ENCODE results near the gene ZNF280D. TPM values are rescaled to one million over a fixed set of nuclear protein-coding genes. Genes with fewer than 3 reads are reported as not detected.
"Not testable (repeated sequence)": the region's sequence is repeated elsewhere in the genome, so short reads cannot be mapped to it uniquely, and the experiment has no call there.

Gene ZNF280D
- total RNA-seq, 4 donors from 2014 or later: 44.9 to 73.9 (median 52.4) TPM

GRCh38 chr15:56715220-56715619, 18.1 kb downstream of the ZNF280D start:
- Histone ChIP-seq H3K4me1 (peaks cover 17 to 35% (median 28%) of the 10 kb centered on the region in 4 donors), H3K4me3 (no peak overlapping the region), H3K27me3 (no peaks in the 10 kb centered on the region), H3K36me3 (no peaks in the 10 kb centered on the region), H3K27ac (replicated peaks in 1 of 4) (no peak overlapping the region), H3K9me3 (no peaks in the 10 kb centered on the region)
- no peak for TF ChIP-seq POLR2A (IDR thresholded peaks at IDR 0.05; ENCODE audit: low read depth)
- no peak for TF ChIP-seq EP300 (IDR thresholded peaks at IDR 0.05)
- no peak for TF ChIP-seq CTCF (IDR thresholded peaks at IDR 0.05)
- TF ChIP-seq POLR2AphosphoS5 (IDR thresholded peaks at IDR 0.05): no peak
- intact Hi-C loops (cut with DNase I): loop anchor here (10.0 kb wide), 1 partner anchor 120 kb away; no protein-coding TSS in a partner anchor
- DNase-seq (ENCODE audit: extremely low spot score): no peak

- H3K9me3 ChIP-seq; H3K4me3 ChIP-seq; H3K27me3 ChIP-seq; DNase-seq (ENCODE audit: extremely low spot score); H3K27ac ChIP-seq (replicated peaks in 1 of 4); intact Hi-C loops (cut with DNase I); H3K4me1 ChIP-seq: not testable (repeated sequence)
- 98% methylated on average over 5 of the region's 5 CpGs for WGBS
- peaks cover 0 to 17% (median 2%) of the 10 kb centered on the region in 4 donors for H3K36me3 ChIP-seq
Measured at GRCh38 chr15:56709502-56709901, 23.8 kb downstream of the ZNF280D start.

- Histone ChIP-seq H3K36me3 (peaks cover 15 to 59% (median 43%) of the 10 kb centered on the region in 4 donors), H3K27me3 (no peaks in the 10 kb centered on the region)
- 92% methylated on average over 1 of the region's 1 CpG for WGBS
Measured at GRCh38 chr15:56699743-56700142, 33.6 kb downstream of the ZNF280D start.

GRCh38 chr15:56698270-56698669, 35.0 kb downstream of the ZNF280D start:
- intact Hi-C loops (cut with DNase I): no loop called here

More at GRCh38 chr15:56699743-56700142, 33.6 kb downstream of the ZNF280D start:
- Histone ChIP-seq H3K9me3 (no peaks in the 10 kb centered on the region), H3K4me3 (no peak overlapping the region), H3K27ac (replicated peaks in 1 of 4) (no peak overlapping the region), H3K4me1 (no peaks in the 10 kb centered on the region)
- TF ChIP-seq POLR2A (IDR thresholded peaks at IDR 0.05; ENCODE audit: low read depth): no peak
- TF ChIP-seq POLR2AphosphoS5 (IDR thresholded peaks at IDR 0.05): no peak
- TF ChIP-seq EP300 (IDR thresholded peaks at IDR 0.05): no peak
- TF ChIP-seq CTCF (IDR thresholded peaks at IDR 0.05): no peak
- DNase-seq (ENCODE audit: extremely low spot score): no peak
- intact Hi-C loops (cut with DNase I): no loop called here

GRCh38 chr15:56693761-56694160, 39.5 kb downstream of the ZNF280D start:
- Histone ChIP-seq H3K27ac (replicated peaks in 1 of 4) (no peak overlapping the region), H3K27me3 (no peaks in the 10 kb centered on the region), H3K9me3 (no peaks in the 10 kb centered on the region), H3K4me3 (no peak overlapping the region), H3K36me3 (peaks cover 0 to 25% (median 13%) of the 10 kb centered on the region in 4 donors), H3K4me1 (no peaks in the 10 kb centered on the region)
- 80% methylated on average over 3 of the region's 3 CpGs for WGBS
- no peak for DNase-seq (ENCODE audit: extremely low spot score)
- TF ChIP-seq POLR2A (IDR thresholded peaks at IDR 0.05; ENCODE audit: low read depth) (no peak), CTCF (IDR thresholded peaks at IDR 0.05) (no peak), EP300 (IDR thresholded peaks at IDR 0.05) (no peak), POLR2AphosphoS5 (IDR thresholded peaks at IDR 0.05) (no peak)
- intact Hi-C loops (cut with DNase I): no loop called here

More at GRCh38 chr15:56698270-56698669, 35.0 kb downstream of the ZNF280D start:
- Histone ChIP-seq H3K4me1 (no peaks in the 10 kb centered on the region), H3K27me3 (no peaks in the 10 kb centered on the region), H3K27ac (replicated peaks in 1 of 4) (no peak overlapping the region), H3K4me3 (no peak overlapping the region), H3K36me3 (peaks cover 7 to 48% (median 32%) of the 10 kb centered on the region in 4 donors), H3K9me3 (no peaks in the 10 kb centered on the region)
- TF ChIP-seq POLR2A (IDR thresholded peaks at IDR 0.05; ENCODE audit: low read depth) (no peak), CTCF (IDR thresholded peaks at IDR 0.05) (no peak), POLR2AphosphoS5 (IDR thresholded peaks at IDR 0.05) (no peak), EP300 (IDR thresholded peaks at IDR 0.05) (no peak)
- 92% methylated on average over 2 of the region's 2 CpGs for WGBS
- no peak for DNase-seq (ENCODE audit: extremely low spot score)

Data from esophagus muscularis mucosa (tissue), 4 donors.